HepG2 (cell line): ENCODE results near the gene TTBK1. TPM values are rescaled to one million over a fixed set of nuclear protein-coding genes. Genes with fewer than 3 reads are reported as not detected.
A peak's percentile ranks its signal among the peaks of the same experiment; 100 is the strongest.

Experiments
- CSRNP1 ChIP-seq: sonication (generic); formaldehyde crosslinking; IDR thresholded peaks from 2 replicates; pipeline ENCODE4 v1.8.1; 2023; ENCODE audit warnings: mild to moderate bottlenecking, missing genetic modification reagents
- HDAC1 ChIP-seq: sonication (generic); formaldehyde crosslinking; IDR thresholded peaks from 2 replicates; pipeline ENCODE4 v1.5.1; 2020; ENCODE audit warnings: mild to moderate bottlenecking, missing genetic modification reagents
- HHEX ChIP-seq: IDR thresholded peaks from 2 replicates; pipeline ENCODE4 v1.6.1; 2016; ENCODE audit warnings: control low read depth
- HOXA3 ChIP-seq: sonication (generic); formaldehyde crosslinking; IDR thresholded peaks from 2 replicates; pipeline ENCODE4 v1.5.0; 2020; ENCODE audit warnings: missing genetic modification reagents
- KDM3A ChIP-seq: IDR thresholded peaks from 2 replicates; pipeline ENCODE4 v1.6.1; 2018; ENCODE audit warnings: low read depth, missing compliant biosample characterization
- MEIS2 ChIP-seq: sonication (generic); formaldehyde crosslinking; IDR thresholded peaks from 2 replicates; pipeline ENCODE4 v1.9.0; 2021; ENCODE audit warnings: mild to moderate bottlenecking, missing genetic modification reagents
- MTA3 ChIP-seq: sonication (generic); formaldehyde crosslinking; IDR thresholded peaks from 2 replicates; pipeline ENCODE4 v1.4.0; 2020; ENCODE audit warnings: missing genetic modification reagents
- PHF20 ChIP-seq: sonication (generic); formaldehyde crosslinking; IDR thresholded peaks from 2 replicates; pipeline ENCODE4 v1.5.0; 2020; ENCODE audit warnings: mild to moderate bottlenecking, missing genetic modification reagents
- SIN3A ChIP-seq: IDR thresholded peaks from 2 replicates; pipeline ENCODE4 v1.6.1; 2011; ENCODE audit warnings: low read depth, mild to moderate bottlenecking, control low read depth, low read length, borderline replicate concordance
- ZBTB14 ChIP-seq: sonication (generic); formaldehyde crosslinking; IDR thresholded peaks from 2 replicates; pipeline ENCODE4 v1.4.0; 2020; ENCODE audit warnings: missing genetic modification reagents
- ZBTB43 ChIP-seq: sonication (generic); formaldehyde crosslinking; conservative IDR thresholded peaks from 2 replicates; pipeline ENCODE4 v1.4.0; 2020; ENCODE audit warnings: missing genetic modification reagents
- ZKSCAN5 ChIP-seq: sonication (generic); formaldehyde crosslinking; IDR thresholded peaks from 2 replicates; pipeline ENCODE4 v1.5.1; 2020; ENCODE audit warnings: mild to moderate bottlenecking, missing genetic modification reagents
- ZNF101 ChIP-seq: sonication (generic); formaldehyde crosslinking; IDR thresholded peaks from 2 replicates; pipeline ENCODE4 v1.4.0; 2020; ENCODE audit warnings: mild to moderate bottlenecking, low read depth, missing genetic modification reagents, borderline replicate concordance
- ZNF337 ChIP-seq: sonication (generic); formaldehyde crosslinking; IDR thresholded peaks from 2 replicates; pipeline ENCODE4 v1.5.1; 2020; ENCODE audit warnings: missing genetic modification reagents, low read depth, mild to moderate bottlenecking, borderline replicate concordance
- ZNF513 ChIP-seq: sonication (generic); formaldehyde crosslinking; conservative IDR thresholded peaks from 2 replicates; pipeline ENCODE4 v1.5.0; 2020; ENCODE audit warnings: missing genetic modification reagents
- ZNF589 ChIP-seq: sonication (generic); formaldehyde crosslinking; conservative IDR thresholded peaks from 2 replicates; pipeline ENCODE4 v1.8.0; 2022; ENCODE audit warnings: mild to moderate bottlenecking, moderate library complexity, missing genetic modification reagents
- ZNF598 ChIP-seq: sonication (generic); formaldehyde crosslinking; IDR thresholded peaks from 2 replicates; pipeline ENCODE4 v1.5.1; 2020; ENCODE audit warnings: mild to moderate bottlenecking, missing genetic modification reagents, borderline replicate concordance
- ZNF672 ChIP-seq: sonication (generic); formaldehyde crosslinking; IDR thresholded peaks from 2 replicates; pipeline ENCODE4 v1.8.1; 2022; ENCODE audit warnings: missing genetic modification reagents
- ZNF687 ChIP-seq: sonication (generic); formaldehyde crosslinking; IDR thresholded peaks from 2 replicates; pipeline ENCODE4 v1.5.1; 2020; ENCODE audit warnings: mild to moderate bottlenecking, missing genetic modification reagents, moderate library complexity
- polyA plus RNA-seq, 8 experiments: library from polyadenylated mRNA; depleted of rRNA in 3 of 8; stranded (reverse) in 7 of 8; unstranded in 1 of 8; fragments of >200 nt; fragmentation: Illumina TruSeq in 4 of 8; extraction: Trizol in 4 of 8; gene quantifications; 2 replicates each; pipeline versions ENCODE4 v1.2.1 to v1.2.3, GENCODE V29; 2011 to 2016; ENCODE audit warnings: low read depth in 4 of 8, missing spikeins in 1 of 8, mixed read lengths in 1 of 8; ENCODE audit not compliant: insufficient read depth in 1 of 8
- total RNA-seq, 5 experiments: library from RNA; depleted of rRNA; stranded (reverse); fragments of >200 nt; fragmentation: Illumina TruSeq; extraction: Trizol; gene quantifications; 2 replicates each; pipeline ENCODE4 v1.2.3, GENCODE V29; 2016; ENCODE audit warnings: low read depth in 1 of 5

Gene TTBK1
- total and polyA plus RNA-seq, 2 of the 13 experiments (the other 11 are each of a cell fraction or from before 2014, with no cell fraction given) = 0.24 to 0.33 TPM

GRCh38 chr6:43308101-43308989 lies 65.1 kb downstream of the TTBK1 start, which contains the start of gene CRIP3 (continued):
- no peak for TF ChIP-seq MTA3
- TF ChIP-seq ZKSCAN5 (CRISPR knock-in tag) = no peak; the same call in 1 of the 2 replicates
- TF ChIP-seq PHF20 (CRISPR knock-in tag) = peak; percentile 15; the same call in 1 of the 2 replicates
- TF ChIP-seq HDAC1 (CRISPR knock-in tag) = 0 out of 2 replicates have a peak, but pooled peaks have one; percentile 48
- peak; percentile 60; the same call in 1 of the 2 replicates for TF ChIP-seq KDM3A (CRISPR knock-in tag)
- peak; percentile 28; the same call in 1 of the 2 replicates for TF ChIP-seq ZNF598 (CRISPR knock-in tag)
- TF ChIP-seq ZNF687 (CRISPR knock-in tag) = peak; percentile 93
- peak; percentile 28; the same call in 1 of the 2 replicates for TF ChIP-seq HOXA3 (CRISPR knock-in tag)
- no peak for TF ChIP-seq ZNF513 (CRISPR knock-in tag)
- no peak for TF ChIP-seq MEIS2 (CRISPR knock-in tag)
- TF ChIP-seq HHEX (CRISPR knock-in tag) = no peak
- no peak for TF ChIP-seq ZBTB43 (CRISPR knock-in tag)
- no peak for TF ChIP-seq SIN3A
- TF ChIP-seq ZBTB14 (CRISPR knock-in tag) = no peak
- TF ChIP-seq ZNF672 (CRISPR knock-in tag) = no peak
- no peak for TF ChIP-seq CSRNP1 (CRISPR knock-in tag)
- no peak for TF ChIP-seq ZNF589
- no peak for TF ChIP-seq ZNF337 (CRISPR knock-in tag)
- TF ChIP-seq ZNF101 = no peak
